Bronchial epithelial cell (primary cell): Measurements from ENCODE around the gene PLCL1. TPM values are rescaled to one million over a fixed set of nuclear protein-coding genes. Genes with fewer than 3 reads are reported as not detected.

Source experiments
- DNase-seq: peaks from one replicate; pipeline ENCODE4 v3.0.0-alpha.2; 2010; ENCODE audit warnings: low read depth
- FAIRE-seq: peaks from 2 replicates; lab custom pipeline; 2011; peaks lifted over from hg19 to GRCh38; lab: Jason Lieb, UNC
- H3K27me3 ChIP-seq: 2 replicates; pipeline ENCODE4 v1.5.1; 2011; ENCODE audit warnings: low read length; ENCODE audit not compliant: control insufficient read depth, insufficient read depth
- H3K36me3 ChIP-seq: 2 replicates; pipeline ENCODE4 v1.5.1; 2011; ENCODE audit warnings: low read length; ENCODE audit not compliant: control insufficient read depth, insufficient read depth
- H3K4me3 ChIP-seq: 2 replicates; pipeline ENCODE4 v1.5.1; 2011; ENCODE audit warnings: mild to moderate bottlenecking, low read depth, low read length, control low read depth
- total RNA-seq: library from RNA; depleted of rRNA; stranded (reverse); fragments of >200 nt; gene quantifications from 2 replicates; pipeline ENCODE4 v1.2.1, GENCODE V29; 2014
- TF ChIP-seq, protein P1 (sequence below): IDR thresholded peaks from 2 replicates; pipeline ENCODE4 v1.5.1; 2011; ENCODE audit warnings: mild to moderate bottlenecking, moderate library complexity, low read length, control low read depth, inconsistent platforms; ENCODE audit not compliant: insufficient read depth, severe bottlenecking

Gene PLCL1
- total RNA-seq, 1 donor from 2014 or later, result not detected

DNA sequence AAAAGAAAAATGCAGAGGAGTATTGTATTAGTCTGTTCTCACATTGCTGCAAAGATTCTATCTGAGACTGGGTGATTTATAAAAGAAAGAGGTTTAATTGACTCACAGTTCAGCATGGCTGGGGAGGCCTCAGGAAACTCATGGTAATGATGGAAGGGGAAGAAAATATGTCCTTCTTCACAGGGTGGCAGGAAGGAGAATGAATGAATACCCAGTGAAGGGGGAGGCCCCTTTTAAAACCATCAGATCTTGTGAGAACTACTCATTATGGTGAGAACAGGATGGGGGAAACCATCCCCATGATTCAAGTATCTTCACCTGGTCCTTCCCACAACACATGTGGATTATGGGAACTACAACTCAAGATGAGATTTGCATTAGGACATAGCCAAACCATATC lies 9.1 kb upstream of the PLCL1 start:
- Histone ChIP-seq H3K36me3 (no peaks in the 10 kb centered on the region), H3K27me3 (no peaks in the 10 kb centered on the region), H3K4me3 (no peak overlapping the region)
- no peak for FAIRE-seq
- DNase-seq, result no peak
- TF ChIP-seq, protein P1, sequence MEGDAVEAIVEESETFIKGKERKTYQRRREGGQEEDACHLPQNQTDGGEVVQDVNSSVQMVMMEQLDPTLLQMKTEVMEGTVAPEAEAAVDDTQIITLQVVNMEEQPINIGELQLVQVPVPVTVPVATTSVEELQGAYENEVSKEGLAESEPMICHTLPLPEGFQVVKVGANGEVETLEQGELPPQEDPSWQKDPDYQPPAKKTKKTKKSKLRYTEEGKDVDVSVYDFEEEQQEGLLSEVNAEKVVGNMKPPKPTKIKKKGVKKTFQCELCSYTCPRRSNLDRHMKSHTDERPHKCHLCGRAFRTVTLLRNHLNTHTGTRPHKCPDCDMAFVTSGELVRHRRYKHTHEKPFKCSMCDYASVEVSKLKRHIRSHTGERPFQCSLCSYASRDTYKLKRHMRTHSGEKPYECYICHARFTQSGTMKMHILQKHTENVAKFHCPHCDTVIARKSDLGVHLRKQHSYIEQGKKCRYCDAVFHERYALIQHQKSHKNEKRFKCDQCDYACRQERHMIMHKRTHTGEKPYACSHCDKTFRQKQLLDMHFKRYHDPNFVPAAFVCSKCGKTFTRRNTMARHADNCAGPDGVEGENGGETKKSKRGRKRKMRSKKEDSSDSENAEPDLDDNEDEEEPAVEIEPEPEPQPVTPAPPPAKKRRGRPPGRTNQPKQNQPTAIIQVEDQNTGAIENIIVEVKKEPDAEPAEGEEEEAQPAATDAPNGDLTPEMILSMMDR, result no peak

DNA sequence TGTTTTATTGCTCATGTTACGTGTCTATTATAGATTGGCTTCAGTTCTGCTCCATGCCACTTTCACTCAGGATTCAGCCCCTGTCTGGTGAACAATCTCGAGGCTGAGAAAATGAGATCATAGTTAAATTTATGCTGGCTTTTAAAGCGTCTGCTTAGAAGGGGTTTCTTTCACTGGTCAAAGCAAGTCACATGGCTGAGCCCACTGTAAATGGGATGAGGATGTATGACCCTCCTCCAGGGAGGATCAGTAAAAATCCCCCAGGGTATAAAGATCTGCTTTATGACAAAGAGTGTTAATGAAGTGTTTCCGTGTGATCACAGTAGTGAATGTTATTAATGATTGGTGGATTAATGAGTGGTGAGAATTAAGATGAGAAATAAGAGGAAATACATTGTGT lies 6.2 kb upstream of the PLCL1 start:
- no peak for FAIRE-seq

DNA sequence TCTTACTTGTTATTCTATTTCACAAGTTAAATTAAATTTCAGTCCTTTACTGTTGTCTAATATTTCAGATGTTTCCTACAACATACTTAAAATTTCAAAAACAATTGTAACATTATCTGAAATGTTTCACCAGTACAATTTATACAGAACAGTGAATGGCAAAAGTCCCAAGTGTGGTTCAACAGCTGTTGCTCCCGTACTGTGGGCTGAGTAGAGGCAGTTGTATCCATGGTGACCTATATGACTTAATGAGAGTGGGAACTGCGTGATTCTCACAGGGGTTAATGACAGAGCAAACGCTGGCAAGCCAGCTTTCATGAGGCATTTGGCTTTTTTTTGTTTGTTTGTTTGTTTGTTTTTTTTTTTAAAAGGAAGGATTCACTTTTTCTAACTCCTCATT lies 5.3 kb upstream of the PLCL1 start:
- FAIRE-seq (no peak), DNase-seq (no peak)
- no peaks in the 10 kb centered on the region for H3K36me3 ChIP-seq
- no peaks in the 10 kb centered on the region for H3K27me3 ChIP-seq
- TF ChIP-seq, protein P1, result no peak
- no peak overlapping the region for H3K4me3 ChIP-seq

More for the DNA sequence above, 6.2 kb upstream of the PLCL1 start:
- H3K36me3 ChIP-seq, result no peaks in the 10 kb centered on the region
- TF ChIP-seq, protein P1, result no peak
- DNase-seq, result no peak
- no peak overlapping the region for H3K4me3 ChIP-seq
- H3K27me3 ChIP-seq, result no peaks in the 10 kb centered on the region

DNA sequence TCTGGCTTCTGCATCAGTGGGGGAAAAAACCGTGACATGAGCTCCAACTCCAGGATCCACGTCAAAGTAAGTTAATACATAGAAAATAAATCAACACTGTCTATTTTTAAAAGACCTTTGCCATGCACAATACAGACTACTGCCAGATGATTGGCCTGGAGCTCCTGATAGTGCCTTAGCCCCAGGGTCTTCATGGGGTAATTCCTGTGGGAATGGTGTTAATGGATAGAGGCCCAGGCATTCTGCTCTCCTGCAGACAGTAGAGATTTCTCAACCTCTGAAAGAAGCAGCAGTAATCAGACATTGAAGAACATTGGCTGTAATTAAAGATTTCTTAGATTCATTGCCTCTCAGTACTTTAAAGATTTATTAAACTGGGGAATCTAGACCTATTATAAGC lies 4.3 kb upstream of the PLCL1 start:
- no peaks in the 10 kb centered on the region for H3K27me3 ChIP-seq
- TF ChIP-seq, protein P1, result no peak
- no peak for FAIRE-seq
- no peaks in the 10 kb centered on the region for H3K36me3 ChIP-seq
- DNase-seq, result no peak
- H3K4me3 ChIP-seq, result no peak overlapping the region

DNA sequence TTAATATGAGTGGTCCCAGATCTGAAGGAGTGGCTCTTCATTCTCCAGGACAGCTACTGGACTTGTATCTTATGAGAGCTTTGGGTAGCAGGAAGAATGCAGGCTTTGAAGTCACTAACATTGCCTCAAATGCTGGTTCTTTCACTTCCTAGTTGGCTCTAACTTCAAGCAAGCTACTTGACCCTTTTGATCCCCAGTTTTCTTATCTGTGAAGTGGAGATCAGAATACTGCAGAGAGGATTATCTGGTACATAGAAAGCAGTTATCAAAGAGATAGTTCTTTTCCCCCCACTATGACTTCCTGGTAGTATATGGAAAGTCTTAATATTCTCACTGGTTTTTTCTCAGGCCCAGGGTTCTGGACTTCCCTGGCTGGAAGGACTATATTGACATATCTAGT lies 3.4 kb upstream of the PLCL1 start:
- no peak for FAIRE-seq
- no peaks in the 10 kb centered on the region for H3K36me3 ChIP-seq
- no peak overlapping the region for H3K4me3 ChIP-seq
- no peak for DNase-seq
- H3K27me3 ChIP-seq, result peaks cover 7% of the 10 kb centered on the region
- TF ChIP-seq, protein P1, result no peak

DNA sequence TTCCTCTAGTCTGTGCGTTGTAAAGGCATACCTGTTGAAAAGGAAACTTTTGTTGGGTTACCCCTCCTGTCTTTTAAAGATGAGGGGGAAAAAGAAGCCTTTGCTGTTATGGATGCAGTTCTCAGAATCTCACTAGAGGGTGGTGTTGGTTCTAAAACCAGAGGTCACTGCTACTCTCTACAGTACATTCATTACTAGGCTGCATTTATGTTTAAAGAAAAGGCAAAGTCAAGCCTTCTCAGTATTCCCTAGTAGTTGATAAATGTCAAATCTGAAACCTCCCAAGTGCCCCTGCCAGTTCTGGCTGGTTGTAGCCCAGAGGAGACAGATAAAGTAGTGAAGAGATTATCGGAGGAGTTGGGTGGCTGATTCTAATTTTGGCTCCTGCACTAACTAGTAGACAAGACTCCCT lies 1.4 kb upstream of the PLCL1 start:
- TF ChIP-seq, protein P1, result peak; percentile 79
- FAIRE-seq (peak; percentile 36), DNase-seq (peak; percentile 59)

More for the DNA sequence above, 1.4 kb upstream of the PLCL1 start:
- H3K27me3 ChIP-seq, result peaks cover 9% of the 10 kb centered on the region
- no peak overlapping the region for H3K4me3 ChIP-seq
- H3K36me3 ChIP-seq, result no peaks in the 10 kb centered on the region
